Pulmonary artery endothelial cell (primary cell): ENCODE results near the gene LAPTM5. TPM values are rescaled to one million over a fixed set of nuclear protein-coding genes. Genes with fewer than 3 reads are reported as not detected.

Experiments
- DNase-seq: peaks from one replicate; pipeline ENCODE4 v3.0.0-alpha.2; 2011; ENCODE audit warnings: low read depth, low spot score
- total RNA-seq: library from RNA; depleted of rRNA; stranded (reverse); fragments of >200 nt; gene quantifications from 2 replicates; pipeline ENCODE4 v1.2.3, GENCODE V29; 2014

LAPTM5 gene
- total RNA-seq, 1 donor from 2014 or later: 4.0 TPM

GRCh38 chr1:30683699-30684098, 73.9 kb downstream of the LAPTM5 start:
- DNase-seq: no peak

Other genes with a start within 250 kb of the LAPTM5 start
- not detected in 2 replicates for gene MATN1, start 34.2 kb downstream of the LAPTM5 start, total RNA-seq
- 7.0 and 12.0 TPM in 2 replicates for gene SDC3, start 151.0 kb upstream of the LAPTM5 start, total RNA-seq